HL-60 (cell line): ENCODE results near the gene NUP93.
"Not testable (repeated sequence)": the region's sequence is repeated elsewhere in the genome, so short reads cannot be mapped to it uniquely, and the experiment has no call there.

Experiments used
- CTCF ChIP-seq: IDR thresholded peaks from one replicate; pipeline ENCODE4 v1.5.1; 2011; ENCODE audit warnings: low read length, control low read depth, inconsistent platforms; ENCODE audit not compliant: insufficient read depth
- GABPA ChIP-seq: IDR thresholded peaks from 2 replicates; pipeline ENCODE4 v1.6.1; 2012; ENCODE audit warnings: low read depth
- POLR2AphosphoS5 ChIP-seq: IDR thresholded peaks from 2 replicates; pipeline ENCODE4 v1.6.1; 2012; ENCODE audit warnings: low read depth
- REST ChIP-seq: IDR thresholded peaks from 2 replicates; pipeline ENCODE4 v1.6.1; 2012; ENCODE audit warnings: low read depth; ENCODE audit not compliant: insufficient replicate concordance
- SPI1 ChIP-seq: IDR thresholded peaks from 2 replicates; pipeline ENCODE4 v1.6.1; 2012; ENCODE audit warnings: low read depth, mild to moderate bottlenecking, borderline replicate concordance

GRCh38 chr16:56868766-56869165 lies 138.8 kb downstream of the NUP93 start:
- TF ChIP-seq CTCF, POLR2AphosphoS5, SPI1, REST, GABPA: not testable (repeated sequence)
